GM21825 (cell line): ENCODE results near the gene CCDC69.

Source experiments
- ATAC-seq: cut with Tn5 transposase; IDR thresholded peaks from one replicate; pipeline ENCODE4 v1.9.1; 2021; ENCODE audit warnings: mild to moderate bottlenecking, moderate library complexity; ENCODE audit not compliant: unreplicated experiment

The CCDC69 gene

GRCh38 chr5:151147033-151147432 lies 76.9 kb downstream of the CCDC69 start:
- no peak for ATAC-seq

GRCh38 chr5:151146061-151146460 lies 77.8 kb downstream of the CCDC69 start:
- ATAC-seq = no peak

- ATAC-seq = no peak
These were observed 79.0 kb downstream of the CCDC69 start for GRCh38 chr5:151144922-151145321.

- ATAC-seq = no peak
These were observed 79.6 kb downstream of the CCDC69 start for GRCh38 chr5:151144275-151144674.

GRCh38 chr5:151143645-151144044 lies 80.2 kb downstream of the CCDC69 start:
- ATAC-seq = no peak

- no peak for ATAC-seq
These were observed 81.0 kb downstream of the CCDC69 start for GRCh38 chr5:151142933-151143332.

- ATAC-seq = peak; percentile 89
These were observed 82.4 kb downstream of the CCDC69 start for GRCh38 chr5:151141535-151141934.

GRCh38 chr5:151140686-151141459 lies 83.0 kb downstream of the CCDC69 start:
- ATAC-seq = no peak

GRCh38 chr5:151139646-151140045 lies 84.2 kb downstream of the CCDC69 start:
- no peak for ATAC-seq

- ATAC-seq = no peak
These were observed 84.9 kb downstream of the CCDC69 start for GRCh38 chr5:151139015-151139414.

GRCh38 chr5:151138114-151138513 lies 85.8 kb downstream of the CCDC69 start:
- ATAC-seq = no peak

GRCh38 chr5:151137067-151137825 lies 86.6 kb downstream of the CCDC69 start:
- ATAC-seq = no peak

GRCh38 chr5:151134228-151134627 lies 89.7 kb downstream of the CCDC69 start:
- peak; percentile 67 for ATAC-seq

GRCh38 chr5:151132963-151133362 lies 90.9 kb downstream of the CCDC69 start:
- no peak for ATAC-seq
